Loucy (cell line): ENCODE measurements around the gene ALDOB.

ENCODE experiments used
- EZH2phosphoT487 ChIP-seq: fragments of 200-600 bp; IDR thresholded peaks from 2 replicates; pipeline ENCODE4 v1.6.1; 2018; ENCODE audit warnings: antibody characterized with exemption, mild to moderate bottlenecking, moderate library complexity, borderline replicate concordance
- TF ChIP-seq, protein P1 (sequence below): fragments of 200-600 bp; sonication (generic); conservative IDR thresholded peaks from 2 replicates; pipeline ENCODE4 v1.5.1; 2014; ENCODE audit warnings: mild to moderate bottlenecking, antibody characterized with exemption, low read length

DNA sequence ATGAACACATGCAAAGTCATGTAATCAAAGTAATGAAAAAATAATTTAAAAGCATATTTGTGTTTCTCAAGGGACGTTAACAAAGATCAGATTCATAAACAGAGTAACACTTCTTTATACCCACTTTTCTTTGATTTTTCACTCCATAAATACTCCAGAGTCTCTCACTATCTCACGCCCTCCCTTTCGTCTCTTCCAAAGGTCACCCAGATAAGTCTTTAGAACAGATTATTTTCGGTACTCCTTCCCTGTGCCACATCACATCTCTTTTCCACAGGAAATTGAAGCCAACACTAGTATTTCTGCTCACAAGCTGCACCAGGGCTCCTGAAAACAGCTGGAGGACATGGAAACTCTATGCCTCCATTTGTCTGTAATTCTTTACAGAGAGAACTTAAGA, 15.4 kb upstream of the ALDOB start:
- TF ChIP-seq, protein P1, sequence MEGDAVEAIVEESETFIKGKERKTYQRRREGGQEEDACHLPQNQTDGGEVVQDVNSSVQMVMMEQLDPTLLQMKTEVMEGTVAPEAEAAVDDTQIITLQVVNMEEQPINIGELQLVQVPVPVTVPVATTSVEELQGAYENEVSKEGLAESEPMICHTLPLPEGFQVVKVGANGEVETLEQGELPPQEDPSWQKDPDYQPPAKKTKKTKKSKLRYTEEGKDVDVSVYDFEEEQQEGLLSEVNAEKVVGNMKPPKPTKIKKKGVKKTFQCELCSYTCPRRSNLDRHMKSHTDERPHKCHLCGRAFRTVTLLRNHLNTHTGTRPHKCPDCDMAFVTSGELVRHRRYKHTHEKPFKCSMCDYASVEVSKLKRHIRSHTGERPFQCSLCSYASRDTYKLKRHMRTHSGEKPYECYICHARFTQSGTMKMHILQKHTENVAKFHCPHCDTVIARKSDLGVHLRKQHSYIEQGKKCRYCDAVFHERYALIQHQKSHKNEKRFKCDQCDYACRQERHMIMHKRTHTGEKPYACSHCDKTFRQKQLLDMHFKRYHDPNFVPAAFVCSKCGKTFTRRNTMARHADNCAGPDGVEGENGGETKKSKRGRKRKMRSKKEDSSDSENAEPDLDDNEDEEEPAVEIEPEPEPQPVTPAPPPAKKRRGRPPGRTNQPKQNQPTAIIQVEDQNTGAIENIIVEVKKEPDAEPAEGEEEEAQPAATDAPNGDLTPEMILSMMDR = no peak
- TF ChIP-seq EZH2phosphoT487 = no peak
